Measurements from ENCODE around the gene CH25H. TPM values are rescaled to one million over a fixed set of nuclear protein-coding genes. Genes with fewer than 3 reads are reported as not detected.
A peak's percentile ranks its signal among the peaks of the same experiment; 100 is the strongest.

Gene CH25H
- total and polyA plus RNA-seq, 7 donors = 0.60 to 6.7 (median 2.1) TPM; not detected in 2

- no peaks in the 10 kb centered on the region for H3K27me3 ChIP-seq
- intact Hi-C loops (cut with DNase I) = no loop called here
- peaks cover 0 to 10% (median 2%) of the 10 kb centered on the region in 4 donors for H3K36me3 ChIP-seq
- TF ChIP-seq EP300 (IDR thresholded peaks at IDR 0.05) = no peak
- no peak for TF ChIP-seq CTCF (IDR thresholded peaks at IDR 0.05)
- TF ChIP-seq POLR2AphosphoS5 (IDR thresholded peaks at IDR 0.05) = no peak
- no peak for TF ChIP-seq POLR2A (IDR thresholded peaks at IDR 0.05)
- 86 to 89% methylated on average over 2 of the region's 2 CpGs for WGBS, 2 donors
- no peaks in the 10 kb centered on the region for H3K9me3 ChIP-seq
- H3K27ac ChIP-seq = no peak overlapping the region
- H3K4me1 ChIP-seq = peaks cover 0 to 7% (median 6%) of the 10 kb centered on the region in 4 donors
- no peak overlapping the region for H3K4me3 ChIP-seq
- no peak for DNase-seq
Measured at GRCh38 chr10:89221919-89222318, 14.8 kb upstream of the CH25H start.

- intact Hi-C loops (cut with DNase I) = no loop called here
- H3K9me3 ChIP-seq = no peaks in the 10 kb centered on the region
- DNase-seq = no peak
Measured at GRCh38 chr10:89219513-89220218, 12.5 kb upstream of the CH25H start.

GRCh38 chr10:89217057-89217990, 10.2 kb upstream of the CH25H start:
- no peak for TF ChIP-seq EP300 (IDR thresholded peaks at IDR 0.05)
- TF ChIP-seq POLR2AphosphoS5 (IDR thresholded peaks at IDR 0.05) = peak in 1 of 4 donors; percentile 24
- no peak for TF ChIP-seq POLR2A (IDR thresholded peaks at IDR 0.05)
- TF ChIP-seq CTCF (IDR thresholded peaks at IDR 0.05) = peak; percentile 37 to 73 (median 60)
- peak overlapping the region; percentile 41 to 67 (median 60) for H3K27ac ChIP-seq
- H3K27me3 ChIP-seq = no peaks in the 10 kb centered on the region
- DNase-seq = peak; percentile 71
- intact Hi-C loops (cut with DNase I) = no loop called here
- peaks cover 0 to 11% (median 6%) of the 10 kb centered on the region in 4 donors for H3K4me1 ChIP-seq
- H3K4me3 ChIP-seq = no peak overlapping the region
- H3K9me3 ChIP-seq = no peaks in the 10 kb centered on the region
- 5 to 17% methylated on average over 6 of the region's 6 CpGs for WGBS, 2 donors
- H3K36me3 ChIP-seq = peaks cover 0 to 16% (median 0%) of the 10 kb centered on the region in 4 donors

More at GRCh38 chr10:89219513-89220218, 12.5 kb upstream of the CH25H start:
- Histone ChIP-seq H3K36me3 (peaks cover 0 to 12% (median 3%) of the 10 kb centered on the region in 4 donors), H3K4me3 (no peak overlapping the region), H3K4me1 (peaks cover 0 to 7% (median 6%) of the 10 kb centered on the region in 4 donors), H3K27me3 (no peaks in the 10 kb centered on the region), H3K27ac (no peak overlapping the region)
- 90 to 91% methylated on average over 4 of the region's 4 CpGs for WGBS, 2 donors
- TF ChIP-seq POLR2A (IDR thresholded peaks at IDR 0.05) (no peak), POLR2AphosphoS5 (IDR thresholded peaks at IDR 0.05) (no peak), EP300 (IDR thresholded peaks at IDR 0.05) (no peak), CTCF (IDR thresholded peaks at IDR 0.05) (no peak)

GRCh38 chr10:89216056-89216455, 8.9 kb upstream of the CH25H start:
- 96 to 97% methylated on average over 2 of the region's 2 CpGs for WGBS, 2 donors

More at GRCh38 chr10:89216056-89216455, 8.9 kb upstream of the CH25H start:
- no peak overlapping the region for H3K27ac ChIP-seq
- intact Hi-C loops (cut with DNase I) = no loop called here
- H3K4me3 ChIP-seq = no peak overlapping the region
- no peaks in the 10 kb centered on the region for H3K27me3 ChIP-seq
- H3K9me3 ChIP-seq = no peaks in the 10 kb centered on the region
- TF ChIP-seq CTCF (IDR thresholded peaks at IDR 0.05) (no peak), POLR2A (IDR thresholded peaks at IDR 0.05) (no peak), EP300 (IDR thresholded peaks at IDR 0.05) (no peak), POLR2AphosphoS5 (IDR thresholded peaks at IDR 0.05) (no peak)
- peaks cover 0 to 16% (median 0%) of the 10 kb centered on the region in 4 donors for H3K36me3 ChIP-seq
- DNase-seq = no peak
- H3K4me1 ChIP-seq = peaks cover 0 to 11% (median 6%) of the 10 kb centered on the region in 4 donors
